HepG2 (cell line): ENCODE measurements around the gene EPHA2. TPM values are rescaled to one million over a fixed set of nuclear protein-coding genes. Genes with fewer than 3 reads are reported as not detected.

Experiments used
- GPN1 ChIP-seq: sonication (generic); formaldehyde crosslinking; IDR thresholded peaks from 2 replicates; pipeline ENCODE4 v1.5.1; 2020; ENCODE audit warnings: missing genetic modification reagents, borderline replicate concordance
- KDM6A ChIP-seq: IDR thresholded peaks from 2 replicates; pipeline ENCODE4 v1.6.1; 2016; ENCODE audit warnings: low read depth
- KLF11 ChIP-seq: IDR thresholded peaks from 2 replicates; pipeline ENCODE4 v1.6.1; 2016; ENCODE audit warnings: missing compliant biosample characterization
- MXD4 ChIP-seq: IDR thresholded peaks from 2 replicates; pipeline ENCODE4 v1.6.1; 2016; ENCODE audit warnings: mild to moderate bottlenecking, missing biosample characterization, missing genetic modification reagents
- RBM22 ChIP-seq: fragments of 200-400 bp; formaldehyde crosslinking; optimal IDR thresholded peaks from 2 replicates; pipeline ENCODE3; 2017; ENCODE audit warnings: mild to moderate bottlenecking, low read length, moderate library complexity
- SATB2 ChIP-seq: sonication (generic); formaldehyde crosslinking; IDR thresholded peaks from 2 replicates; pipeline ENCODE4 v1.5.0; 2020; ENCODE audit warnings: missing genetic modification reagents
- ZFYVE20 ChIP-seq: sonication (generic); formaldehyde crosslinking; IDR thresholded peaks from 2 replicates; pipeline ENCODE4 v1.8.0; 2023; ENCODE audit warnings: low read depth, mild to moderate bottlenecking, moderate library complexity, missing genetic modification reagents, borderline replicate concordance
- ZNF138 ChIP-seq: sonication (generic); formaldehyde crosslinking; IDR thresholded peaks from 2 replicates; pipeline ENCODE4 v1.5.0; 2020; ENCODE audit warnings: mild to moderate bottlenecking, low read depth, missing genetic modification reagents
- ZNF431 ChIP-seq: sonication (generic); formaldehyde crosslinking; IDR thresholded peaks from 2 replicates; pipeline ENCODE4 v1.9.0; 2022; ENCODE audit warnings: missing genetic modification reagents, low read depth, mild to moderate bottlenecking, borderline replicate concordance
- ZNF468 ChIP-seq: sonication (generic); formaldehyde crosslinking; IDR thresholded peaks from 2 replicates; pipeline ENCODE4 v1.8.0; 2022; ENCODE audit warnings: mild to moderate bottlenecking, moderate library complexity, missing genetic modification reagents
- ZNF557 ChIP-seq: sonication (generic); formaldehyde crosslinking; IDR thresholded peaks from 2 replicates; pipeline ENCODE4 v1.4.0; 2020; ENCODE audit warnings: missing genetic modification reagents
- ZNF660 ChIP-seq: sonication (generic); formaldehyde crosslinking; IDR thresholded peaks from 2 replicates; pipeline ENCODE4 v1.5.1; 2020; ENCODE audit warnings: mild to moderate bottlenecking, low read depth, missing genetic modification reagents, borderline replicate concordance
- ZNF788 ChIP-seq: sonication (generic); formaldehyde crosslinking; IDR thresholded peaks from 2 replicates; pipeline ENCODE4 v1.5.0; 2020; ENCODE audit warnings: mild to moderate bottlenecking, missing genetic modification reagents, borderline replicate concordance
- ZZZ3 ChIP-seq: sonication (generic); formaldehyde crosslinking; IDR thresholded peaks from 2 replicates; pipeline ENCODE4 v1.4.0; 2020; ENCODE audit warnings: missing genetic modification reagents, mild to moderate bottlenecking, borderline replicate concordance
- polyA plus RNA-seq, 8 experiments: library from polyadenylated mRNA; depleted of rRNA in 3 of 8; stranded (reverse) in 7 of 8; unstranded in 1 of 8; fragments of >200 nt; fragmentation: Illumina TruSeq in 4 of 8; extraction: Trizol in 4 of 8; gene quantifications; 2 replicates each; pipeline versions ENCODE4 v1.2.1 to v1.2.3, GENCODE V29; 2011 to 2016; ENCODE audit warnings: low read depth in 4 of 8, missing spikeins in 1 of 8, mixed read lengths in 1 of 8; ENCODE audit not compliant: insufficient read depth in 1 of 8
- total RNA-seq, 5 experiments: library from RNA; depleted of rRNA; stranded (reverse); fragments of >200 nt; fragmentation: Illumina TruSeq; extraction: Trizol; gene quantifications; 2 replicates each; pipeline ENCODE4 v1.2.3, GENCODE V29; 2016; ENCODE audit warnings: low read depth in 1 of 5
- TF ChIP-seq, protein P1 (sequence below): sonication (generic); formaldehyde crosslinking; IDR thresholded peaks from 2 replicates; pipeline ENCODE4 v1.4.0; 2020; ENCODE audit warnings: mild to moderate bottlenecking, missing genetic modification reagents, borderline replicate concordance
- TF ChIP-seq, protein P2 (sequence below): sonication (generic); formaldehyde crosslinking; IDR thresholded peaks from 2 replicates; pipeline ENCODE4 v1.5.1; 2020; ENCODE audit warnings: missing genetic modification reagents, mild to moderate bottlenecking, borderline replicate concordance
- TF ChIP-seq, protein P3 (sequence below): sonication (generic); formaldehyde crosslinking; IDR thresholded peaks from 2 replicates; pipeline ENCODE4 v1.8.0; 2022; ENCODE audit warnings: mild to moderate bottlenecking, missing genetic modification reagents, moderate library complexity
- TF ChIP-seq, protein P4 (sequence below): sonication (generic); formaldehyde crosslinking; IDR thresholded peaks from 2 replicates; pipeline ENCODE4 v1.5.0; 2020; ENCODE audit warnings: missing genetic modification reagents
- TF ChIP-seq, protein P5 (sequence below): sonication (generic); formaldehyde crosslinking; conservative IDR thresholded peaks from 2 replicates; pipeline ENCODE4 v1.4.0; 2020; ENCODE audit warnings: missing genetic modification reagents
- TF ChIP-seq, protein P6 (sequence below): sonication (generic); formaldehyde crosslinking; IDR thresholded peaks from 2 replicates; pipeline ENCODE4 v1.4.0; 2020; ENCODE audit warnings: missing genetic modification reagents; ENCODE audit errors: not compliant biosample characterization

The EPHA2 gene
- total and polyA plus RNA-seq, 2 of the 13 experiments (the other 11 are each of a cell fraction or from before 2014, with no cell fraction given) = 33.6 to 53.6 TPM

DNA sequence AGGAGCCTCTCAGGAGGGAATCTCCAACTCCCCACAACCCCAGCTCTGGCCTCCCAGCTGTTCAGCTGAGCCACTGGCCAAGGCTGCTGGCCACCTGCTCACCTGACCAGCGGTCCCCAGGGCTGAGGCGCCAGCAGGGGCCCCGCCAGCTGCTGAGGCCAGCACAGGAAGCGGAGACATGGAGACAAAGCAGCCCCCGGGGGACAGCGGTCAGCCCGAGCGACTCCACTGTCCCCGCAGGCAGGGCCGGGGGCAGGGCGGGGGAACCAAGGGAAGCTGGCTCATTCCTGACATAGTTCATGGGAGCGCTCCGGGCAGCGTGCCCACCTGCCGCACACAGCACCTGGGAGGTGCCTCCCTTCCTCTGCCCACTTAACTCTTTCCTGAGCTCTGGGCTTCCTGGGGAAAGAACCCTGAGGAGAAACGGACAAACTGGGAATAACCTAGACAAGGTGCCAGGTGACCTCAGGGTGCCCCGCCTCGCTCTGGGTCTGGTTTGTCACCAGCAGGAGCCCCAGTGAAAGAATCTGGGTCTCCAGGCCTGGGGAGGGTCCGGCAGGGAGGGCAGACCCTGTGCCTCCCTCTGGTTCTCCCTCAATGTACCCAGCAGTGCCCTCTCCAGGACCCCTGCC lies 10.7 kb downstream of the EPHA2 start (continued):
- TF ChIP-seq GPN1 = no peak
- no peak for TF ChIP-seq ZNF660 (CRISPR knock-in tag)
- no peak for TF ChIP-seq SATB2 (CRISPR knock-in tag)
- TF ChIP-seq ZNF431 (CRISPR knock-in tag) = no peak
- peak; percentile 76 for TF ChIP-seq RBM22
- no peak for TF ChIP-seq ZNF138 (CRISPR knock-in tag)
- TF ChIP-seq MXD4 (CRISPR knock-in tag) = peak; percentile 63; the same call in 1 of the 2 replicates
- TF ChIP-seq, protein P1, sequence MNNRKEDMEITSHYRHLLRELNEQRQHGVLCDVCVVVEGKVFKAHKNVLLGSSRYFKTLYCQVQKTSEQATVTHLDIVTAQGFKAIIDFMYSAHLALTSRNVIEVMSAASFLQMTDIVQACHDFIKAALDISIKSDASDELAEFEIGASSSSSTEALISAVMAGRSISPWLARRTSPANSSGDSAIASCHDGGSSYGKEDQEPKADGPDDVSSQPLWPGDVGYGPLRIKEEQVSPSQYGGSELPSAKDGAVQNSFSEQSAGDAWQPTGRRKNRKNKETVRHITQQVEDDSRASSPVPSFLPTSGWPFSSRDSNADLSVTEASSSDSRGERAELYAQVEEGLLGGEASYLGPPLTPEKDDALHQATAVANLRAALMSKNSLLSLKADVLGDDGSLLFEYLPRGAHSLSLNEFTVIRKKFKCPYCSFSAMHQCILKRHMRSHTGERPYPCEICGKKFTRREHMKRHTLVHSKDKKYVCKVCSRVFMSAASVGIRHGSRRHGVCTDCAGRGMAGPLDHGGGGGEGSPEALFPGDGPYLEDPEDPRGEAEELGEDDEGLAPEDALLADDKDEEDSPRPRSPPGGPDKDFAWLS = no peak
- TF ChIP-seq ZNF468 = no peak
- TF ChIP-seq ZFYVE20 = no peak
- TF ChIP-seq, protein P2, sequence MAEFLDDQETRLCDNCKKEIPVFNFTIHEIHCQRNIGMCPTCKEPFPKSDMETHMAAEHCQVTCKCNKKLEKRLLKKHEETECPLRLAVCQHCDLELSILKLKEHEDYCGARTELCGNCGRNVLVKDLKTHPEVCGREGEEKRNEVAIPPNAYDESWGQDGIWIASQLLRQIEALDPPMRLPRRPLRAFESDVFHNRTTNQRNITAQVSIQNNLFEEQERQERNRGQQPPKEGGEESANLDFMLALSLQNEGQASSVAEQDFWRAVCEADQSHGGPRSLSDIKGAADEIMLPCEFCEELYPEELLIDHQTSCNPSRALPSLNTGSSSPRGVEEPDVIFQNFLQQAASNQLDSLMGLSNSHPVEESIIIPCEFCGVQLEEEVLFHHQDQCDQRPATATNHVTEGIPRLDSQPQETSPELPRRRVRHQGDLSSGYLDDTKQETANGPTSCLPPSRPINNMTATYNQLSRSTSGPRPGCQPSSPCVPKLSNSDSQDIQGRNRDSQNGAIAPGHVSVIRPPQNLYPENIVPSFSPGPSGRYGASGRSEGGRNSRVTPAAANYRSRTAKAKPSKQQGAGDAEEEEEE (CRISPR knock-in tag) = no peak
- TF ChIP-seq, protein P3, sequence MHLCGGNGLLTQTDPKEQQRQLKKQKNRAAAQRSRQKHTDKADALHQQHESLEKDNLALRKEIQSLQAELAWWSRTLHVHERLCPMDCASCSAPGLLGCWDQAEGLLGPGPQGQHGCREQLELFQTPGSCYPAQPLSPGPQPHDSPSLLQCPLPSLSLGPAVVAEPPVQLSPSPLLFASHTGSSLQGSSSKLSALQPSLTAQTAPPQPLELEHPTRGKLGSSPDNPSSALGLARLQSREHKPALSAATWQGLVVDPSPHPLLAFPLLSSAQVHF = no peak
- TF ChIP-seq, protein P4, sequence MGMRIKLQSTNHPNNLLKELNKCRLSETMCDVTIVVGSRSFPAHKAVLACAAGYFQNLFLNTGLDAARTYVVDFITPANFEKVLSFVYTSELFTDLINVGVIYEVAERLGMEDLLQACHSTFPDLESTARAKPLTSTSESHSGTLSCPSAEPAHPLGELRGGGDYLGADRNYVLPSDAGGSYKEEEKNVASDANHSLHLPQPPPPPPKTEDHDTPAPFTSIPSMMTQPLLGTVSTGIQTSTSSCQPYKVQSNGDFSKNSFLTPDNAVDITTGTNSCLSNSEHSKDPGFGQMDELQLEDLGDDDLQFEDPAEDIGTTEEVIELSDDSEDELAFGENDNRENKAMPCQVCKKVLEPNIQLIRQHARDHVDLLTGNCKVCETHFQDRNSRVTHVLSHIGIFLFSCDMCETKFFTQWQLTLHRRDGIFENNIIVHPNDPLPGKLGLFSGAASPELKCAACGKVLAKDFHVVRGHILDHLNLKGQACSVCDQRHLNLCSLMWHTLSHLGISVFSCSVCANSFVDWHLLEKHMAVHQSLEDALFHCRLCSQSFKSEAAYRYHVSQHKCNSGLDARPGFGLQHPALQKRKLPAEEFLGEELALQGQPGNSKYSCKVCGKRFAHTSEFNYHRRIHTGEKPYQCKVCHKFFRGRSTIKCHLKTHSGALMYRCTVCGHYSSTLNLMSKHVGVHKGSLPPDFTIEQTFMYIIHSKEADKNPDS (CRISPR knock-in tag) = 0 out of 2 replicates have a peak, but pooled peaks have one; percentile 22
- peak; percentile 77; the same call in 1 of the 2 replicates for TF ChIP-seq ZNF788 (CRISPR knock-in tag)
- no peak for TF ChIP-seq KLF11 (CRISPR knock-in tag)
- TF ChIP-seq ZNF557 = no peak
- TF ChIP-seq, protein P5, sequence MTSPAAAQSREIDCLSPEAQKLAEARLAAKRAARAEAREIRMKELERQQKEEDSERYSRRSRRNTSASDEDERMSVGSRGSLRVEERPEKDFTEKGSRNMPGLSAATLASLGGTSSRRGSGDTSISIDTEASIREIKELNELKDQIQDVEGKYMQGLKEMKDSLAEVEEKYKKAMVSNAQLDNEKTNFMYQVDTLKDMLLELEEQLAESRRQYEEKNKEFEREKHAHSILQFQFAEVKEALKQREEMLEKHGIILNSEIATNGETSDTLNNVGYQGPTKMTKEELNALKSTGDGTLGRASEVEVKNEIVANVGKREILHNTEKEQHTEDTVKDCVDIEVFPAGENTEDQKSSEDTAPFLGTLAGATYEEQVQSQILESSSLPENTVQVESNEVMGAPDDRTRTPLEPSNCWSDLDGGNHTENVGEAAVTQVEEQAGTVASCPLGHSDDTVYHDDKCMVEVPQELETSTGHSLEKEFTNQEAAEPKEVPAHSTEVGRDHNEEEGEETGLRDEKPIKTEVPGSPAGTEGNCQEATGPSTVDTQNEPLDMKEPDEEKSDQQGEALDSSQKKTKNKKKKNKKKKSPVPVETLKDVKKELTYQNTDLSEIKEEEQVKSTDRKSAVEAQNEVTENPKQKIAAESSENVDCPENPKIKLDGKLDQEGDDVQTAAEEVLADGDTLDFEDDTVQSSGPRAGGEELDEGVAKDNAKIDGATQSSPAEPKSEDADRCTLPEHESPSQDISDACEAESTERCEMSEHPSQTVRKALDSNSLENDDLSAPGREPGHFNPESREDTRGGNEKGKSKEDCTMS (CRISPR knock-in tag) = no peak
- TF ChIP-seq, protein P6, sequence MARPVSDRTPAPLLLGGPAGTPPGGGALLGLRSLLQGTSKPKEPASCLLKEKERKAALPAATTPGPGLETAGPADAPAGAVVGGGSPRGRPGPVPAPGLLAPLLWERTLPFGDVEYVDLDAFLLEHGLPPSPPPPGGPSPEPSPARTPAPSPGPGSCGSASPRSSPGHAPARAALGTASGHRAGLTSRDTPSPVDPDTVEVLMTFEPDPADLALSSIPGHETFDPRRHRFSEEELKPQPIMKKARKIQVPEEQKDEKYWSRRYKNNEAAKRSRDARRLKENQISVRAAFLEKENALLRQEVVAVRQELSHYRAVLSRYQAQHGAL = no peak
- no peak for TF ChIP-seq KDM6A (CRISPR knock-in tag)
- no peak for TF ChIP-seq ZZZ3 (CRISPR knock-in tag)
